Mesendoderm (in vitro differentiated cells): ENCODE data around the gene ZNF837.

Experiments used
- DNase-seq: peaks from one replicate; pipeline ENCODE4 v3.0.0; 2013
- H2AK5ac ChIP-seq: 2 replicates; pipeline ENCODE4 v1.6.1; 2013; ENCODE audit warnings: low read length, inconsistent platforms
- H2BK120ac ChIP-seq: 2 replicates; pipeline ENCODE4 v1.6.1; 2013; ENCODE audit warnings: low read depth, mild to moderate bottlenecking, low read length, moderate library complexity, mixed read lengths
- H2BK15ac ChIP-seq: replicated peaks from 2 replicates; pipeline ENCODE4 v1.6.1; 2013; ENCODE audit warnings: low read depth, mild to moderate bottlenecking, moderate library complexity
- H2BK5ac ChIP-seq: 2 replicates; pipeline ENCODE4 v1.6.1; 2013; ENCODE audit warnings: low read length, inconsistent platforms
- H3K18ac ChIP-seq: 2 replicates; pipeline ENCODE4 v1.6.1; 2013; ENCODE audit warnings: mild to moderate bottlenecking, low read length, mixed read lengths
- H3K23ac ChIP-seq: one replicate; pipeline ENCODE4 v1.6.1; 2013; ENCODE audit warnings: low read length
- H3K27ac ChIP-seq: 2 replicates; pipeline ENCODE4 v1.5.1; 2013; ENCODE audit warnings: low read depth, mild to moderate bottlenecking, inconsistent platforms, low read length, moderate library complexity
- H3K27me3 ChIP-seq: 2 replicates; pipeline ENCODE4 v1.6.1; 2013; ENCODE audit warnings: low read length, control low read depth, mild to moderate bottlenecking, inconsistent platforms; ENCODE audit not compliant: insufficient read depth, poor library complexity
- H3K36me3 ChIP-seq: 2 replicates; pipeline ENCODE4 v1.6.1; 2013; ENCODE audit warnings: low read length, inconsistent platforms; ENCODE audit not compliant: control insufficient read depth, insufficient read depth
- H3K4ac ChIP-seq: one replicate; pipeline ENCODE4 v1.6.1; 2013; ENCODE audit warnings: low read depth, mild to moderate bottlenecking, low read length, moderate library complexity
- H3K4me1 ChIP-seq: 2 replicates; pipeline ENCODE4 v1.6.1; 2013; ENCODE audit warnings: low read depth, low read length, inconsistent platforms; ENCODE audit not compliant: control insufficient read depth
- H3K4me2 ChIP-seq: 2 replicates; pipeline ENCODE4 v1.6.1; 2013; ENCODE audit warnings: low read length
- H3K4me3 ChIP-seq: 2 replicates; pipeline ENCODE4 v1.5.1; 2013; ENCODE audit warnings: mild to moderate bottlenecking, low read length
- H3K56ac ChIP-seq: one replicate; pipeline ENCODE4 v1.6.1; 2013; ENCODE audit warnings: low read length
- H3K79me1 ChIP-seq: 2 replicates; pipeline ENCODE4 v1.6.1; 2013; ENCODE audit warnings: low read length, inconsistent platforms
- H3K79me2 ChIP-seq: 2 replicates; pipeline ENCODE4 v1.6.1; 2013; ENCODE audit warnings: mild to moderate bottlenecking, low read length; ENCODE audit not compliant: control insufficient read depth, insufficient read depth
- H3K9ac ChIP-seq: 2 replicates; pipeline ENCODE4 v1.6.1; 2013; ENCODE audit warnings: low read length, inconsistent platforms
- H4K5ac ChIP-seq: one replicate; pipeline ENCODE4 v1.6.1; 2013; ENCODE audit warnings: low read length
- H4K8ac ChIP-seq: one replicate; pipeline ENCODE4 v1.6.1; 2013; ENCODE audit warnings: low read depth, mild to moderate bottlenecking, control low read depth, low read length, moderate library complexity
- WGBS: extraction: QIAGEN DNeasy Blood & Tissue Kit; methylation state at CpG from one replicate; pipeline ENCODE4 v1.1.7; 2013; ENCODE audit warnings: low lambda C conversion rate, missing lambda C conversion rate; ENCODE audit not compliant: insufficient coverage; ENCODE audit errors: extremely low coverage; 5-methylcytosine and 5-hydroxymethylcytosine counted together

Gene ZNF837

GRCh38 chr19:58386576-58387337, 5.9 kb upstream of the ZNF837 start, which contains the start of gene RPS5:
RPS5 (plus strand) TSS chr19:58387269; CDS start chr19:58388138, 869 bp downstream.
- Histone ChIP-seq H2BK15ac (no peak within 1 kb of the TSS), H2BK120ac (no peak within 1 kb of the TSS), H3K23ac (peak within 1 kb of the TSS; percentile 52), H3K79me2 (peaks cover 27% of the 10 kb centered on the region), H3K56ac (peak within 1 kb of the TSS; percentile 98), H3K79me1 (peaks cover 10% of the 10 kb centered on the region), H2BK5ac (peak within 1 kb of the TSS; percentile 87), H3K18ac (peak within 1 kb of the TSS; percentile 51), H3K36me3 (peaks cover 9% of the 10 kb centered on the region), H3K27me3 (no peaks in the 10 kb centered on the region), H3K27ac (peak within 1 kb of the TSS; percentile 87), H4K5ac (no peak within 1 kb of the TSS), H3K4me2 (peak within 1 kb of the TSS; percentile 49), H3K4me1 (peaks cover 6% of the 10 kb centered on the region), H3K4ac (peak within 1 kb of the TSS; percentile 94), H2AK5ac (no peak within 1 kb of the TSS), H3K4me3 (peak within 1 kb of the TSS; percentile 78), H4K8ac (no peak within 1 kb of the TSS), H3K9ac (peak within 1 kb of the TSS; percentile 92)
- no CpG with 5 or more reads among the region's 64 CpGs for WGBS
- peak; percentile 99 for DNase-seq

- H3K4me1 ChIP-seq = peaks cover 6% of the 10 kb centered on the region
- WGBS = no CpG with 5 or more reads among the region's 36 CpGs
These were observed 5.2 kb upstream of the ZNF837 start for GRCh38 chr19:58385891-58386575.

GRCh38 chr19:58385313-58385890, 4.6 kb upstream of the ZNF837 start:
- Histone ChIP-seq H2BK120ac (no peak overlapping the region), H4K8ac (no peak overlapping the region), H3K4me1 (peaks cover 6% of the 10 kb centered on the region), H3K27ac (no peak overlapping the region), H3K23ac (no peak overlapping the region), H3K4me2 (peak overlapping the region; percentile 49), H3K27me3 (no peaks in the 10 kb centered on the region), H3K36me3 (peaks cover 6% of the 10 kb centered on the region), H3K4ac (no peak overlapping the region), H3K79me1 (peaks cover 8% of the 10 kb centered on the region), H3K79me2 (peaks cover 23% of the 10 kb centered on the region), H3K9ac (peak overlapping the region; percentile 92), H2AK5ac (no peak overlapping the region), H2BK15ac (no peak overlapping the region), H4K5ac (peak overlapping the region; percentile 84), H3K56ac (peak overlapping the region; percentile 98), H2BK5ac (no peak overlapping the region), H3K18ac (no peak overlapping the region), H3K4me3 (no peak overlapping the region)
- no peak for DNase-seq
- no CpG with 5 or more reads among the region's 9 CpGs for WGBS

More at GRCh38 chr19:58385891-58386575, 5.2 kb upstream of the ZNF837 start:
- Histone ChIP-seq H3K9ac (peak overlapping the region; percentile 92), H3K27me3 (no peaks in the 10 kb centered on the region), H2BK120ac (no peak overlapping the region), H2AK5ac (peak overlapping the region; percentile 57), H3K18ac (peak overlapping the region; percentile 51), H3K4me3 (peak overlapping the region; percentile 64), H2BK5ac (peak overlapping the region; percentile 52), H3K79me1 (peaks cover 10% of the 10 kb centered on the region), H3K79me2 (peaks cover 27% of the 10 kb centered on the region), H2BK15ac (no peak overlapping the region), H3K27ac (peak overlapping the region; percentile 87), H3K56ac (peak overlapping the region; percentile 98), H3K4ac (peak overlapping the region; percentile 94), H3K36me3 (peaks cover 9% of the 10 kb centered on the region), H4K8ac (no peak overlapping the region), H4K5ac (peak overlapping the region; percentile 84), H3K4me2 (peak overlapping the region; percentile 49), H3K23ac (peak overlapping the region; percentile 52)
- DNase-seq = no peak

- Histone ChIP-seq H3K4ac (no peak overlapping the region), H3K36me3 (peaks cover under 1% of the 10 kb centered on the region), H2BK5ac (no peak overlapping the region), H3K4me2 (no peak overlapping the region), H3K9ac (no peak overlapping the region), H3K18ac (no peak overlapping the region), H2BK120ac (no peak overlapping the region), H3K27me3 (no peaks in the 10 kb centered on the region), H3K23ac (no peak overlapping the region), H4K8ac (no peak overlapping the region), H3K79me1 (peaks cover 8% of the 10 kb centered on the region), H2BK15ac (no peak overlapping the region), H3K27ac (no peak overlapping the region), H4K5ac (no peak overlapping the region), H3K4me1 (peaks cover 5% of the 10 kb centered on the region), H3K4me3 (no peak overlapping the region), H3K56ac (no peak overlapping the region), H3K79me2 (peaks cover 10% of the 10 kb centered on the region), H2AK5ac (no peak overlapping the region)
- WGBS = no CpG with 5 or more reads among the region's 6 CpGs
- no peak for DNase-seq
These were observed 2.3 kb upstream of the ZNF837 start for GRCh38 chr19:58382997-58383603.

- peak overlapping the region; percentile 68 for H3K9ac ChIP-seq
- H3K79me1 ChIP-seq = peaks cover 4% of the 10 kb centered on the region
- H3K79me2 ChIP-seq = no peaks in the 10 kb centered on the region
- no peak overlapping the region for H2AK5ac ChIP-seq
- no peak overlapping the region for H3K23ac ChIP-seq
- H3K4me3 ChIP-seq = peak overlapping the region; percentile 77
- no peak overlapping the region for H3K27ac ChIP-seq
- no peak overlapping the region for H3K18ac ChIP-seq
- no CpG with 5 or more reads among the region's 26 CpGs for WGBS
- H3K4me2 ChIP-seq = peak overlapping the region; percentile 84
- H3K56ac ChIP-seq = peak overlapping the region; percentile 70
- no peak overlapping the region for H2BK5ac ChIP-seq
- no peak overlapping the region for H2BK15ac ChIP-seq
- H4K8ac ChIP-seq = no peak overlapping the region
- no peak overlapping the region for H3K4ac ChIP-seq
- H3K36me3 ChIP-seq = no peaks in the 10 kb centered on the region
- no peaks in the 10 kb centered on the region for H3K27me3 ChIP-seq
- DNase-seq = no peak
- H2BK120ac ChIP-seq = no peak overlapping the region
- H3K4me1 ChIP-seq = peaks cover 4% of the 10 kb centered on the region
- no peak overlapping the region for H4K5ac ChIP-seq
These were observed 806 bp upstream of the ZNF837 start for GRCh38 chr19:58381460-58382212.
